ENCODE results near the gene FMN2.

The FMN2 gene

GRCh38 chr1:240122639-240123613 lies 31.2 kb downstream of the FMN2 start:
- TF ChIP-seq TAF1 (IDR thresholded peaks at IDR 0.05; ENCODE audit: borderline replicate concordance, insufficient read depth, low read length) (no peak), REST (IDR thresholded peaks at IDR 0.05; ENCODE audit: insufficient read depth in 1 of 2, low read depth in 2 of 2, low read length in 2 of 2) (no peak), FOXP2 (optimal IDR thresholded peaks at IDR 0.05; ENCODE audit: borderline replicate concordance, extremely low read depth, extremely low read length, insufficient read depth) (no peak), POLR2AphosphoS5 (IDR thresholded peaks at IDR 0.05; ENCODE audit: low read depth, low read length) (no peak), SIN3A (IDR thresholded peaks at IDR 0.05; ENCODE audit: borderline replicate concordance, insufficient read depth, low read length) (no peak)

- TF ChIP-seq TAF1 (IDR thresholded peaks at IDR 0.05; ENCODE audit: borderline replicate concordance, insufficient read depth, low read length) (no peak), POLR2AphosphoS5 (IDR thresholded peaks at IDR 0.05; ENCODE audit: low read depth, low read length) (no peak), FOXP2 (optimal IDR thresholded peaks at IDR 0.05; ENCODE audit: borderline replicate concordance, extremely low read depth, extremely low read length, insufficient read depth) (no peak), REST (IDR thresholded peaks at IDR 0.05; ENCODE audit: insufficient read depth in 1 of 2, low read depth in 2 of 2, low read length in 2 of 2) (no peak), SIN3A (IDR thresholded peaks at IDR 0.05; ENCODE audit: borderline replicate concordance, insufficient read depth, low read length) (no peak)
These were observed 35.1 kb downstream of the FMN2 start for GRCh38 chr1:240126821-240127220.

GRCh38 chr1:240128366-240128765 lies 36.7 kb downstream of the FMN2 start:
- TF ChIP-seq FOXP2 (optimal IDR thresholded peaks at IDR 0.05; ENCODE audit: borderline replicate concordance, extremely low read depth, extremely low read length, insufficient read depth), result no peak
- TF ChIP-seq TAF1 (IDR thresholded peaks at IDR 0.05; ENCODE audit: borderline replicate concordance, insufficient read depth, low read length), result no peak
- no peak for TF ChIP-seq SIN3A (IDR thresholded peaks at IDR 0.05; ENCODE audit: borderline replicate concordance, insufficient read depth, low read length)
- TF ChIP-seq POLR2AphosphoS5 (IDR thresholded peaks at IDR 0.05; ENCODE audit: low read depth, low read length), result no peak

GRCh38 chr1:240134113-240134512 lies 42.4 kb downstream of the FMN2 start:
- TF ChIP-seq TAF1 (IDR thresholded peaks at IDR 0.05; ENCODE audit: borderline replicate concordance, insufficient read depth, low read length) (no peak), POLR2AphosphoS5 (IDR thresholded peaks at IDR 0.05; ENCODE audit: low read depth, low read length) (no peak), REST (IDR thresholded peaks at IDR 0.05; ENCODE audit: insufficient read depth in 1 of 2, low read depth in 2 of 2, low read length in 2 of 2) (no peak), SIN3A (IDR thresholded peaks at IDR 0.05; ENCODE audit: borderline replicate concordance, insufficient read depth, low read length) (no peak), FOXP2 (optimal IDR thresholded peaks at IDR 0.05; ENCODE audit: borderline replicate concordance, extremely low read depth, extremely low read length, insufficient read depth) (no peak)

- TF ChIP-seq SIN3A (IDR thresholded peaks at IDR 0.05; ENCODE audit: borderline replicate concordance, insufficient read depth, low read length) (no peak), POLR2AphosphoS5 (IDR thresholded peaks at IDR 0.05; ENCODE audit: low read depth, low read length) (no peak), FOXP2 (optimal IDR thresholded peaks at IDR 0.05; ENCODE audit: borderline replicate concordance, extremely low read depth, extremely low read length, insufficient read depth) (no peak), TAF1 (IDR thresholded peaks at IDR 0.05; ENCODE audit: borderline replicate concordance, insufficient read depth, low read length) (no peak), REST (IDR thresholded peaks at IDR 0.05; ENCODE audit: insufficient read depth in 1 of 2, low read depth in 2 of 2, low read length in 2 of 2) (no peak)
These were observed 42.9 kb downstream of the FMN2 start for GRCh38 chr1:240134596-240134995.

Data from PFSK-1 (cell line).